Epithelial cell of proximal tubule (primary cell): ENCODE results near the gene KCNJ18. TPM values are rescaled to one million over a fixed set of nuclear protein-coding genes. Genes with fewer than 3 reads are reported as not detected.
"Not testable (repeated sequence)": the region's sequence is repeated elsewhere in the genome, so short reads cannot be mapped to it uniquely, and the experiment has no call there.

Experiments used
- DNase-seq: peaks from one replicate; pipeline ENCODE4 v3.0.0-alpha.2; 2011; ENCODE audit warnings: low read depth
- H3K4me3 ChIP-seq: 2 replicates; pipeline ENCODE4 v1.5.1; 2011; ENCODE audit warnings: low read depth, mild to moderate bottlenecking, low read length
- total RNA-seq: library from RNA; depleted of rRNA; stranded (reverse); fragments of >200 nt; gene quantifications from 2 replicates; pipeline ENCODE4 v1.2.3, GENCODE V29; 2015

The KCNJ18 gene
- not detected in 2 replicates for total RNA-seq

DNA sequence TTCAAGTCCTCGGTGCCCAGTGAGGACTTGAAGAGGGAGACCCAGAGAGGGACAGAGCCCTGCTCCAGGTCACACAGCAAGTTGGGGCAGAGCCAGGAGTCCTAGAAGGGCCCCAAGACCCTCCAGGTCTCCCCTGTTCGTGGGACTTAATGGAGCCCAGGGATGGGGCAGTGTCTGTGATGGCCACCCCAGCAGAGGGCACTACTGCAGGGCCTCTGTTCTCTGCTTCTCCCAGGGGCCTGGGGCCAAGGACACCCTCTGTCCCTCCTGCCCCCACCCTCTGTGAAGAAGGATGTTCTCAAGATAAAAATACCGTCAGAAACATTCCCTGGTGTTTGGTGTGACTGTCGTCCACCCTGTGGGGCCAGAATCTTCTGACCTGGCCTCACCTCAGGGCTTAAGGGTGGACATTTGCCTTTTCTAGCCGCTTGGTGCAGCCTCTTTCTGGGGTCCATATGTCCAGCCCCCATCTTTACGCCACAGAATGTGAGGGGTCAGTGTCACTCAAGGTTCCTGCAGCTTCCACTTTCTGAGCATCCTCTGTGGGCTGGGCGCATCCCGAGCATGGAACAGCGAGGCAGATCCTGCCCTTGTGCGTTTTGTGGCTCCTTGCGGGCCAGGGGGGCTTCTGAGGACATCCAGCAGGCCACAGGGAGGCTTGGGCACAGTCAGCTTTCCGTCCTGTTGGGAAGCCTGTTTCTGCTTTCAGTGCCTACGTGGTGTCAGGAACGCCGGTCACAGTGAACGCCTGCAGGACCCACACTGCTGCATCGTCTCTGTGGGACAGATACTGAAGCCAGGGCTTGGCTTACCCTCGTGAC lies at the start of gene KCNJ18:
KCNJ18 (plus strand) TSS at position 641 of the 821 bp plus-strand sequence. CDS start 10,264 bp downstream, outside the sequence.
- not testable (repeated sequence) for H3K4me3 ChIP-seq, DNase-seq

DNA sequence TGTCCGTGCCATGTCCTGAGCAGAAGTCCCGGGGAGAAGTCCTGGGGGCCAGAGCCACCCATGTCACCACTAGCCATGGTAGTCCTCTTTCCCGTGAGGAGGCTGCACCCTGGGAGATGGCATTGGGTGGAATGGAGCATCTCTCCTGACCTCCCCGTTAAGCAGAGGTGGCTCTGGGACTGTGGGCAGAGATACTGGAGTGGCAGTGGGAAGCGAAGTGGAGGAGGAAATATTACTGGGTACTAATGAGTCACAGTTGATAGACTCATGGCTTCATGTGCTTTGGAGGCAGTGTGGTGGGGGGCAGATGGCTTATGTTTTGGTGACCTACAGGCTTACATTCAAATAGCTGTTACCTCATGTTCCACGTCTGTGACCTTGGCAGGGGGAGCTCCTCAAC lies 44.2 kb upstream of the KCNJ18 start:
- H3K4me3 ChIP-seq: not testable (repeated sequence)

DNA sequence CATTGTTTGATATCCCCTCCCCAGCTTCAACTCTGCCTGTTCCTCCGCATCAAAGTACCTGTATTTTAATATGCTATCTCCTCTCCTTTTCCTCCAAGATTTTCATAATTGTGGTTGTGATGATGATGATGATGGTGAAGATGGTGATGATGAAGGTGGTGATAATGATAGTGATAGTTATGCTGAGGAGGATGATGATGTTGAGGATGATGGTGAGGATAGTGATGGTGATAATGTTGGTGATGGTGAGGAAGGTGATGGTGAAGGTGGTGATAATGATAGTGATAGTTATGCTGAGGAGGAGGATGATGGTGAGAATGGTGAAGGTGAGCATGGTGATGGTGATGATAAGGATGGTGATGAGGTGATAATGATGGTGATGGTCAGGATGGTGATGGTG lies 42.3 kb upstream of the KCNJ18 start:
- H3K4me3 ChIP-seq, DNase-seq: not testable (repeated sequence)

More for the DNA sequence above, 44.2 kb upstream of the KCNJ18 start:
- DNase-seq: not testable (repeated sequence)

DNA sequence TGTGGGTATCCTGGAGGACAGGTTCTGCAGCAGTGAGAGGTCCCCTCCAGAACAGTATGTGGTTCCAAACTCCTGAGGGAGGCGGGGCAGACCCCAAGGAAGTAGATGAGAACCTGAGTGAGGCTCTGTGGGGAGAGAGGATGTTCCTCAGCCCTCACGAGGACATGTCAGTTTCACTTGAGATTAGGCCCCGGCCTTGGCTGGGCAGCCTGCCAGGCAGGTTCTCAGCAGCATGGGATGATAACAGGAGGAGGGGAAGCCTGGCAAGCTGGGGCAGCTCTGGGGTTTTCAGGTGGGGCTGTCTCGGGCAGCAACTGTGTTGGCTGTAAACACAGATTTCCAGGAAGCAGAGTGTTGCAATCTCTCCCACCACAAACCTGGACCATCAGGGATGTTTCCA lies 40.3 kb upstream of the KCNJ18 start:
- not testable (repeated sequence) for DNase-seq, H3K4me3 ChIP-seq

DNA sequence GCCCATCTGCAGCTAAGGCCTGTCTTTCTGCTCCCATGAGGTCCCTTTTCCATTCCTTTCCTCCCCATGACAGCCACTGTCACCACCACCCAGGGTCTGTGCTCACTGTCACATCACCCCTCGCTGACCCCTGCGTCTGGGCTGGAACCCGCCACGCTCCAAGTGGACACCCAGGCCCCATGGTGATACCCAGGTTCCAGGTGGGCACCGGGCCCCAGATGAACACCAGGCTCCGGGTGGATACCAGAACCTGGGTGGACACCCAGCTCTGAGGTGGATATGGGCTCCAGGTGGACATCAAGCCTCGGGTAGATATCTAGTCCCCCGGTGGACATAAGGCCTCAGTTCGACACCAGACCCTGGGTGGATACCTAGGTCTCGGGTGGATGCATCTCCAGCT lies 39.1 kb upstream of the KCNJ18 start:
- not testable (repeated sequence) for DNase-seq, H3K4me3 ChIP-seq

DNA sequence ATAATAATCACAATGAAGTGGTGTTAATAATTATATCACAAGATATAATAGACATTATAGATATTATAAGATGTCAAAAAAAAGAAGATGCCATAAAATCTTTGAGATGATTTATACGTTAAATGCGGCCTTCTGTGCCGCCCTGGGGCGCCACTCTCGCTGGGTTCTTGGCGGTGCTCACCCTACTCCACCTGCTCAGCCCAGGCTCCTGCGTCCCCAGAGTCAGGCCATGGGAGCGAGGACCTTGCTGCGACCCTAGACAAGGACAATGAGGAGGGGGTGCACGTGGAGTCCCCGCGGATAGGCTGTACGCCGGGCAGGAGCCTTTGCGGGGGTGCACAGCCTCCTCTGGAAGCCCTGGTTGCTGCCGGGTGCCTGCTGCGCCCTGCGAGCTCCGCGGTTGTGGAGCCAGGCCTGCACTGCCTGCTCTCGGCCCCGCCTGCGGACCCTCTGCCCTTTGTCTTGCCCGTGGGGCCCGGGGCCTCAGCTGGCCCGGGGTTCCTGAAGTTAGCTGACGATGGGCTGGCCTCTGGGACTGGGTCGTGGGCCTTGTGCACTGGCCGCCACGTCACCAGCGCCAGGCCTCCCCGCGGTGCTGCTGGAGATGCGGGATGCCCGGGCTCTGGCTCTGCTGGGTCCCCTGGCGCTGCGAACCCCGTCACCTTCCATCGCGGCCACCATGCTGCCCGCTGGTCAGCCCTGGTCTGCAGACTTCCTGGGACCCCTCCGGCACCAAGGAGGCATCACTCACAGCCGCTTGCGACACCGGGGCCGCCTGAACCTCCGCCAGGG lies 35.6 kb upstream of the KCNJ18 start:
- DNase-seq, H3K4me3 ChIP-seq: not testable (repeated sequence)

DNA sequence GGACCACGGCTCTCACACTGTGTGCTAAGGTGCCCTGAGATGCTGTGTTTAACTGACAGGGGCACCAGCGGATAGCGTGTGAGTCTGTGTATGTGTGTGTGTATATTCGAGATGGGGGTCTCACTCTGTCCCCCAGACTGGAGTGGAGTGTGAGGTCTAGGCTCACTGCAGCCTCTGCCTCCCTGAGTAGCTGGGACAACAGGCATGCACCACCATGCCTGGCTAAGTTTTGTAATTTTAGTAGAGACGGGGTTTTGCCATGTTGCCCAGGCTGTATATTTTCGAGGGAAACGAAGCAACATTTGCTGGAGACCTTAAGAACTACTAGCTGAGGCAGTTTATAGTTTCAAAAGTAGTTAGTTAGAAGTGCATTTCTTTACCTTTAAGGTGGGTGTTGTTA lies 32.7 kb upstream of the KCNJ18 start:
- not testable (repeated sequence) for H3K4me3 ChIP-seq, DNase-seq

DNA sequence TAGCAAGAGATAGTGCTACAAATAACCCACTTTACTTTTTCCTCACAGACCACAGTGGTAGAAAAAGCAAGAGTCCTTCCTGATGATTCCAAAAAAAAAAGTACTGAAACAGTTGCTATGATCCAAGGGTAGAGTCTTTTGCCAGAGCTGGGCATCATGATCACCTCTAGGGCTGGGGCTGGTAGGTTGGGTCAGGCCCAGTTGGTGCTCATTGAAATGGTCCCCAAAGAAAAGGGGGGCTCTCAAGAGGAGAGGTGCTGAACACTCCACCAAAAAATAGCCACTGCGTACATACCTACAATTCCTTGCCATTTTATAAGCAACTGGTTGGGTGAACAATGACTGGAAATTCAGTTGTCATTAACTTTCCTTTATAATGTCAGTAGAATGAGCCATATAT lies 30.9 kb upstream of the KCNJ18 start:
- DNase-seq, H3K4me3 ChIP-seq: not testable (repeated sequence)

DNA sequence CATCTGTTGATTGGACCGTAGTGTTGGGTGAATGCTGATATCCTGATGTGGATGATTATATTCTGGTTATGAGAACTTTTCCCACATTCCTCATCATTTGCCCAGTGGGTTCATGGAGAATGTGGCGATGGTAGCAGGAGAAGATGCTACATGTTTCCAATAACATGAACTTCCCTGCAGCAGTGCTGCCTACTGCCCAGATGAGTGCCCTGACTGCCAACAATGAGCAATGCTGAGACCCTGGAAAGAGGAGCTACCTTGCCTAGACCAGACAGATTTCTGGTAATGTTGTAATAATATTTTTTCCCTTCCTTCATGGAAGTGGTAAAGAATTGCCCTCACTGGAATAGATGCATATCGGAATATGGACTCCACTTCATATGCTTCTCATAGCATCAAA lies 29.2 kb upstream of the KCNJ18 start:
- not testable (repeated sequence) for DNase-seq

DNA sequence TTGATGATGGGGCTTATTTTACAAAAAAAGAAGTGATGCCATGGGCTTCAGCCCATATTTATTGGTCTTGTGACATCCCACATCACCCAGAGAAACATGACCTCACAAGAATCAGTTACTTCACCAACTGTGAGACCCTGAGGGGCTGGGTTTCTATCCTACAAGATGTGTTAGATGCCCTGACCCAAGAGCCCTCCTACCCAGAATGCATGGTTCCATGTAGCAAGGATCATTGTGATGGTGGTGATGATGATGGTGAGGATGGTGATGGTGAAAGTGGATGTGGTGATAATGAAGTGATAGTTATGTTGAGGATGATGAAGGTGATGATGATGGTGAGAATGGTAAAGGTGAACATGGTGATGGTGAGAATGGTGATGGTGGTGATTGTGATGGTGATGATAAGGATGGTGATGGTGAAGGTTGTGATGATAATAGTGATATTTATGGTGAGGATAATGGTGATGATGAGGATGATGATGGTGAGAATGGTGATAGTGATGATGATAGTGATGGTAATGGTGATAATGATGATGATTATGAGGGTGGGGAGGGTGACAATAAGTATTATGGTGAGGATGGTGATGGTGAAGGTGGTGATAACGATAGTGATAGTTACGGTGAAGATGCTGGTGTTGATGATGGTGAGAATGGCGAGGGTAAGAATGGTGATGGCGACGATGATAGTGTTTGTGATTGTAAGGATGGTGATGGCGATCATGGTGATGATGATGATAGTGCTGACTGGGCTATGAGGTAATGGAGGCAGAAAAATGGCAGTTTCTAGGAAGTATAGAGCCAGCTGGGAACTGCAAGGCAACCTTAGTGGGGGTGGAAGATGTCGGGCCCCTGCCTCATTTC lies 28.5 kb upstream of the KCNJ18 start:
- not testable (repeated sequence) for DNase-seq

More for the DNA sequence above, 29.2 kb upstream of the KCNJ18 start:
- H3K4me3 ChIP-seq: not testable (repeated sequence)

DNA sequence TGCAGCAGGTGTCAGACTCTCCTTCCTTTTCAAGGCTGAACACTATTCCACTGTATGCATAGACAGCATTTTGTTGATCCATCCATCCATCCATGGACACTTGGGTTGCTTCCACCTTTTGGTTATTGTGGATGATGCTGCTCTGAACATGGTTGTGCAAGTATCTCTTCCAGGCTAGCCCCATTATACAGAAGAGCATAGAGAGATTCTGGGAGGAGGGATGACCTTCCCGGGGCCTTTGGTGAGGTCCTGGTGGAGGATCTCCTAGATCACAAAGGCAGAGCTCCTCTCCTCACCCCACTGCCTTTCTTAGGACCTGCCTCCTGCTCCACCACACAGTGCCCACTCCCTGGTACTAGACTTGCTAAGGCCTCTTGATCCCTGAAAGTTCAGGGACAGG lies 27.2 kb upstream of the KCNJ18 start:
- DNase-seq, H3K4me3 ChIP-seq: not testable (repeated sequence)

More for the DNA sequence above, 28.5 kb upstream of the KCNJ18 start:
- H3K4me3 ChIP-seq: not testable (repeated sequence)

DNA sequence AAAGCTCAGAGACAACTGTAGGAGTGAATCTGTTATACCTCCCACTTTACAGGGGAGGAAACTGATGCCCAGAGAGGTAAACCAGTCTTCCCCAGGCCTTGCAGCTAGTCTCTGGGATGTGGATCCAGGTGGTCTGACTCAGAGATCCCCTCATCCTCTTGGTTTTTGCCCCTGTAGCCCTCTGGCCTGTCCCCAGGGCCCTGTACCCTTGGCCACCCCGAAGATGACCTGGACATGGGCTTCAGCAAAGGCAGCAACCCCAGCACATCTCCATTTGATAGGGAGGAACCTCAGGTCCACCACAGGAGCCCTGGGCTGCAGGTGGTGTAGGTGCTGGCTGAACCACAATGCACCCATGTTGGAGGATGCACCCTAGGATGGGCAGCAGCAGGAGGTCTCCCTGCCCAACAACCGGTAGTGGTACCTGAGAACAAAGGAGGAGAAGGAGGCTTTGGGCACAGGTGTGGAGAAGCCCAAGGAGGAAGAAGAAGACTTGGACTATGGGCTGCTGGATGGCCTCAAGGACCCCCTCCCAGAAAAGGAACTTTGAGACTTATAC lies 26.3 kb upstream of the KCNJ18 start:
- H3K4me3 ChIP-seq, DNase-seq: not testable (repeated sequence)

DNA sequence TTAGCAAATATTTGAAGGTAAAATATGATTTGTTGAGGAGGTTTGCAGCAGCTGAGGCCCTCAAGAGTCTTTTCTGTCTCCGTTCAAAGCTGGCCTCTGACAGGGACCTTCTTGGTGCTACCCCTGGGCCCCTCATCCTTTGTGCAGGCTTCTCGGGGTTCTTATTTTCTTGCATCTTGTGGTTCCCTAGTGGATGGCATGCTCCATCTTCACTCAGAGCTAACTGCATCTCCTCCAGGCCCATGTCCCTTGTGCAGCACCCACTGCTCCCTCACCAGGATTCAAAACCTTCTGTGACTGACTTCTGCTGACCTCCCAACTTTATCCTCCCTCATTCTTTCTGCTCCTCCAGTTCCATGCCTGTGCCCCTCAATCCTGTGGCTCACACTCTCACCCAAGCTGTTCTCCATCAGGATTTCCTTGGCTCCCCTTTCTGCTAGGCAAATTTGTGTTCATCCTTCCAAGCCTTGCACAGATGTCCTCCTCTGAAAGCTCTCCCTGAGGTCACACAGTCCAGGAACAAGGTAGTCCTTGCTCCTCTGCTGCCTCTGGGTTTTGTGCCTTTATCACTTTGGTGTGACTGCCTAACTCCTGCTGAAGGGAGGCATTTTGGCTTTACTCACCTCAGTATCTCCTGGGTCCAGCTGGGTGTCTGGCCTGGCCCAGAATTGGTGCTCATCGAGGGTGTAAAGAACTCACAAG lies 25.5 kb upstream of the KCNJ18 start:
- H3K4me3 ChIP-seq, DNase-seq: not testable (repeated sequence)

DNA sequence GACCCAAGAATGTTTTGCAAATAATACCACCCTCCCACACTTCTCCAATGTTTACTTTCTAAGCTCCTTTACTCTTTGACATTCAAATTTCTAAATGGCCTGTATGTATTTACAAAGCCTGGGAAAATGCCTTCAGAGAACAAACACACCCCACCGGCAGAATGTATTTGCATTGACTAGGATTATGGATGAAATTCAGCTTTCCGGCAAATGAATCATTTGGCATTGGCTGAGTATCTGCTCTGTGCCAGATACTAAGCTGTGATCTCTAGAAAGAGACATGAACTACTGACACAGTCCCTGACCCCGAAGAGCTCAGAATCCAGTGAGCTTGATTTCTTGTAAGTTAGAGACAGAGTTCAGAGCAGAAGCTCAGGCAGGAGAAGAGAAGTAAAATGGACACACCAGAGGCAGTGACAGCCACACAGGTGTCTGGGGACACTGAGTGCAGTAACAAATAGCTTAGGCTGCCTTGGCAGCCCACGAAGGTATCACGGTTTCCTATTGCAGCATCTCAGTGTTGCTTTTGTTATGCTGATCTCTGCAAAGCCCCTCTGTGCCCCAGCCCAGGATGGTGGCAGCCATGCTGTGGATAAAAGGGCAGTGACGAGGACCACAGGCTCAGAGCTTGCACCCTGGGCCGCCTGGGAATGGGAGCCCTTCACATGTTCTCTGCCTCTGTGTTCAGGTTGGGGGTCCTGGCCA lies 24.8 kb upstream of the KCNJ18 start:
- not testable (repeated sequence) for H3K4me3 ChIP-seq, DNase-seq

DNA sequence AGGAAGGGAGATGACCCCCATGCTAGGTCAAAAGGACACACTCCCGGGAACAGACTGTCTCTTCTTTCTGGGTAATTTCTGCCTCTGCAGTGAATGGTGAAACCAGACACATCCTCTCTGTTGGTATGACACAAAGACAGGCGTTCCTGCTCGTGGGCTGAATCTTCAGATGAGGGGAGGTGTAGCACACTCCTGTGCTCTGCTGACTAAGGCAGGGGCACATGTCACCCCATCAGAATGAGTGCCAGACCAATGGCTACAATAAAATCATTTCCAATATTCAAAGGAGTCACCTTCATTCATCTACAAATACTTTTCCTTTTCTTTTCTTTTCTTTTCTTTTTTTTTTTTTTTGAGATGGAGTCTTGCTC lies 24.2 kb upstream of the KCNJ18 start:
- not testable (repeated sequence) for H3K4me3 ChIP-seq, DNase-seq

DNA sequence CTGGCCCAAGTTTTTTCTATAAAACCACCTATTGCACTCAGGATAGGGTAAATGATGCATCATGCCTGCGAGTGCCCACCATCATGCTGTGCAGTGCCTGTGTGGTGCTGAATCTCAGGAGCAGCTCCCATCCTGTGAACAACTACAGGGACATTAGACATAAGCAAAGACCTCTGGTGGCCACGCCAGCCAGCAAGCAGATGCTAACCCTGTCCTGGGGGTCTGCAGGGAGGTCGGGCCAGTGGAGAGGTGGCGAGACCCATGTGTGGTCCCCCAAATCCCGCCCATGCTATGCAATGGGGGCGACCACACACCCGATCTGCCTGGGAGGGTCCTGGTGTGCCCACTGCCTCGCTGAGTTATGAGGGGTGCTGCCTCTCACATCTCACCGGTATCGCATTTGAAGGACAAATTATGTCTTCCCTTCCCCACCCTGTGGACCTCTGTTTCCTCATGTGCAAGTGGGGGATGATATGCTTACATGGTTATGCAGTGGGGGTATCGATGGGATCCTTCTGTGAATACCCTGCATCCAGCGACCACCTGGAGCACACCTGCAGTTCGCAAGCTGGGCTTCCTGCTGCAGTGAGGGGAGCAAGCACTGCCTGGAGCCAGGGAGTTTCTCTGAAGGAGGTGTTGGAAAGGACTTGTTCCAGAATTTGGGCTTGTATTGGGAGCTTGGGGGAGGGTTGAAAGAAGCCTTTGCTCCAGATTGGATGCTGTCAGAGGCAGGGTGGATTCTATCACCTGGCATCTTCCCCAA lies 23.4 kb upstream of the KCNJ18 start:
- not testable (repeated sequence) for DNase-seq, H3K4me3 ChIP-seq
